HK-2 (cell line): Measurements from ENCODE around the gene RBBP5.
"Not testable (repeated sequence)": the region's sequence is repeated elsewhere in the genome, so short reads cannot be mapped to it uniquely, and the experiment has no call there.

Experiments
- DNase-seq: peaks from one replicate; pipeline ENCODE4 v3.0.0-alpha.2; 2018; ENCODE audit not compliant: unreplicated experiment

The RBBP5 gene

GRCh38 chr1:205121660-205122488 is at the start of gene RBBP5:
Gene RBBP5 (minus strand): TSS chr1:205121978. CDS start chr1:205121873, 105 bp downstream.
- peak; percentile 98 for DNase-seq

GRCh38 chr1:205171369-205171768 is 49.6 kb upstream of the RBBP5 start:
- no peak for DNase-seq

- DNase-seq = no peak
These were observed 48.9 kb upstream of the RBBP5 start for GRCh38 chr1:205170532-205171269.

GRCh38 chr1:205169248-205169647 is 47.5 kb upstream of the RBBP5 start:
- no peak for DNase-seq

- DNase-seq = no peak
These were observed 46.5 kb upstream of the RBBP5 start for GRCh38 chr1:205168291-205168690.

- no peak for DNase-seq
These were observed 40.5 kb upstream of the RBBP5 start for GRCh38 chr1:205162301-205162700.

GRCh38 chr1:205161076-205161475 is 39.3 kb upstream of the RBBP5 start:
- DNase-seq = no peak

GRCh38 chr1:205158048-205158616 is 36.4 kb upstream of the RBBP5 start:
- DNase-seq = no peak

- DNase-seq = not testable (repeated sequence)
These were observed 34.0 kb upstream of the RBBP5 start for GRCh38 chr1:205155665-205156377.

GRCh38 chr1:205152505-205152904 is 30.7 kb upstream of the RBBP5 start:
- DNase-seq = no peak

GRCh38 chr1:205150651-205151428 is 29.1 kb upstream of the RBBP5 start:
- DNase-seq = no peak

GRCh38 chr1:205147191-205147835 is 25.5 kb upstream of the RBBP5 start:
- peak; percentile 73 for DNase-seq

- no peak for DNase-seq
These were observed 23.0 kb upstream of the RBBP5 start for GRCh38 chr1:205144751-205145150.

- peak; percentile 24 for DNase-seq
These were observed 22.4 kb upstream of the RBBP5 start for GRCh38 chr1:205144046-205144720.

GRCh38 chr1:205142102-205142469 is 20.3 kb upstream of the RBBP5 start:
- no peak for DNase-seq

- peak; percentile 76 for DNase-seq
These were observed 19.7 kb upstream of the RBBP5 start for GRCh38 chr1:205141236-205142101.

GRCh38 chr1:205140113-205140512 is 18.3 kb upstream of the RBBP5 start:
- no peak for DNase-seq

GRCh38 chr1:205137901-205138300 is 16.1 kb upstream of the RBBP5 start:
- DNase-seq = no peak

GRCh38 chr1:205133287-205133686 is 11.5 kb upstream of the RBBP5 start:
- DNase-seq = no peak
